GM21786 (cell line): ENCODE measurements around the gene HOXA2.

Source experiments
- ATAC-seq: cut with Tn5 transposase; IDR thresholded peaks from one replicate; pipeline ENCODE4 v1.9.1; 2021; ENCODE audit not compliant: unreplicated experiment

The HOXA2 gene

GRCh38 chr7:27126596-27127327 is 24.3 kb upstream of the HOXA2 start:
- no peak for ATAC-seq

GRCh38 chr7:27125986-27126394 is 23.5 kb upstream of the HOXA2 start:
- ATAC-seq: no peak

GRCh38 chr7:27124902-27125689 is 22.6 kb upstream of the HOXA2 start:
- ATAC-seq: no peak

- ATAC-seq: no peak
Measured at GRCh38 chr7:27124096-27124901, 21.8 kb upstream of the HOXA2 start.

GRCh38 chr7:27123477-27124053 is 21.1 kb upstream of the HOXA2 start:
- no peak for ATAC-seq

- no peak for ATAC-seq
Measured at GRCh38 chr7:27123007-27123476, 20.6 kb upstream of the HOXA2 start.

GRCh38 chr7:27122077-27122910 is 19.8 kb upstream of the HOXA2 start:
- ATAC-seq: no peak

- no peak for ATAC-seq
Measured at GRCh38 chr7:27121684-27122076, 19.2 kb upstream of the HOXA2 start.

- ATAC-seq: no peak
Measured at GRCh38 chr7:27119412-27119911, 17.0 kb upstream of the HOXA2 start.

GRCh38 chr7:27118580-27118979 is 16.1 kb upstream of the HOXA2 start:
- no peak for ATAC-seq

- ATAC-seq: no peak
Measured at GRCh38 chr7:27117887-27118491, 15.5 kb upstream of the HOXA2 start.

- ATAC-seq: no peak
Measured at GRCh38 chr7:27116962-27117886, 14.7 kb upstream of the HOXA2 start.

GRCh38 chr7:27116031-27116961 is 13.8 kb upstream of the HOXA2 start:
- no peak for ATAC-seq

GRCh38 chr7:27115221-27116026 is 12.9 kb upstream of the HOXA2 start:
- ATAC-seq: no peak

GRCh38 chr7:27114881-27115220 is 12.4 kb upstream of the HOXA2 start:
- ATAC-seq: no peak

GRCh38 chr7:27113991-27114769 is 11.7 kb upstream of the HOXA2 start:
- ATAC-seq: no peak
